WTC11 (cell line): ENCODE data around the gene CCDC87. TPM values are rescaled to one million over a fixed set of nuclear protein-coding genes. Genes with fewer than 3 reads are reported as not detected.

Experiments
- ATAC-seq: fragments of 200-7000 bp; cut with Tn5 transposase; 2 replicates; pipeline ENCODE4 v1.10.0; 2021; ENCODE audit warnings: mild to moderate bottlenecking, moderate library complexity
- CTCF ChIA-PET: fragments of 300-600 bp; sonication (Branson Sonifier 250); formaldehyde crosslinking; loops from one replicate; lab custom pipeline; 2021; ENCODE audit warnings: antibody characterized with exemption; lab: Charles Lee
- POLR2A ChIA-PET: fragments of 350-600 bp; sonication (Branson Sonifier 250); formaldehyde crosslinking; loops from one replicate; lab custom pipeline; 2021; ENCODE audit warnings: antibody characterized with exemption; lab: Charles Lee
- DNase-seq: peaks from one replicate; pipeline ENCODE4 v3.0.0; 2021; ENCODE audit warnings: low spot score
- H3K27ac Mint-ChIP-seq: 2 replicates; pipeline ENCODE4 v1.8.0; 2021; ENCODE audit warnings: mixed read lengths
- H3K27me3 Mint-ChIP-seq: 2 replicates; pipeline ENCODE4 v1.8.0; 2021; ENCODE audit warnings: low read depth, mild to moderate bottlenecking, moderate library complexity, mixed read lengths
- H3K36me3 Mint-ChIP-seq: 2 replicates; pipeline ENCODE4 v1.8.0; 2021; ENCODE audit warnings: mixed read lengths
- H3K4me1 Mint-ChIP-seq: 2 replicates; pipeline ENCODE4 v1.8.0; 2022; ENCODE audit warnings: mixed read lengths
- H3K4me3 Mint-ChIP-seq: 2 replicates; pipeline ENCODE4 v1.8.0; 2021; ENCODE audit warnings: mild to moderate bottlenecking, moderate library complexity, mixed read lengths
- H3K9me3 Mint-ChIP-seq: 2 replicates; pipeline ENCODE4 v1.8.0; 2021; ENCODE audit warnings: mixed read lengths
- CDX4 ChIP-seq: fragments of 250-450 bp; sonication (Bioruptor Pico); IDR thresholded peaks from 2 replicates; pipeline ENCODE4 v1.9.0; 2021; ENCODE audit warnings: moderate library complexity, mild to moderate bottlenecking, inconsistent platforms, borderline replicate concordance
- CREB1 ChIP-seq: sonication (generic); formaldehyde crosslinking; IDR thresholded peaks from 2 replicates; pipeline ENCODE4 v1.8.0; 2023; ENCODE audit warnings: mild to moderate bottlenecking, missing genetic modification reagents
- E2F1 ChIP-seq: sonication (generic); formaldehyde crosslinking; IDR thresholded peaks from 2 replicates; pipeline ENCODE4 v1.8.0; 2022; ENCODE audit warnings: mild to moderate bottlenecking, missing genetic modification reagents
- ESRRA ChIP-seq: sonication (generic); formaldehyde crosslinking; IDR thresholded peaks from 2 replicates; pipeline ENCODE4 v1.8.1; 2022; ENCODE audit warnings: mild to moderate bottlenecking, missing genetic modification reagents, borderline replicate concordance
- GABPB1 ChIP-seq: sonication (generic); formaldehyde crosslinking; IDR thresholded peaks from 2 replicates; pipeline ENCODE4 v1.8.1; 2023; ENCODE audit warnings: mild to moderate bottlenecking, missing genetic modification reagents
- MLX ChIP-seq: sonication (generic); formaldehyde crosslinking; IDR thresholded peaks from 2 replicates; pipeline ENCODE4 v1.8.1; 2023; ENCODE audit warnings: mild to moderate bottlenecking, missing genetic modification reagents, moderate library complexity
- NFE2L1 ChIP-seq: sonication (generic); formaldehyde crosslinking; IDR thresholded peaks from 2 replicates; pipeline ENCODE4 v1.8.1; 2023; ENCODE audit warnings: missing genetic modification reagents
- RELA ChIP-seq: sonication (generic); formaldehyde crosslinking; IDR thresholded peaks from 2 replicates; pipeline ENCODE4 v1.8.1; 2022; ENCODE audit warnings: missing genetic modification reagents, mild to moderate bottlenecking, borderline replicate concordance
- SMAD3 ChIP-seq: sonication (generic); formaldehyde crosslinking; IDR thresholded peaks from 2 replicates; pipeline ENCODE4 v1.8.0; 2022; ENCODE audit warnings: missing genetic modification reagents, mild to moderate bottlenecking, borderline replicate concordance
- SP1 ChIP-seq: sonication (generic); formaldehyde crosslinking; conservative IDR thresholded peaks from 2 replicates; pipeline ENCODE4 v1.8.1; 2022; ENCODE audit warnings: missing genetic modification reagents
- ZNF232 ChIP-seq: sonication (generic); formaldehyde crosslinking; IDR thresholded peaks from 2 replicates; pipeline ENCODE4 v1.8.0; 2022; ENCODE audit warnings: mild to moderate bottlenecking, missing genetic modification reagents
- total RNA-seq: library from RNA; stranded (reverse); gene quantifications from 3 replicates; pipeline ENCODE4 v1.2.3, GENCODE V29; 2021
- TF ChIP-seq, protein P1 (sequence below): sonication (generic); formaldehyde crosslinking; IDR thresholded peaks from 2 replicates; pipeline ENCODE4 v1.8.0; 2023; ENCODE audit warnings: missing genetic modification reagents
- TF ChIP-seq, protein P2 (sequence below): sonication (generic); formaldehyde crosslinking; IDR thresholded peaks from 2 replicates; pipeline ENCODE4 v1.8.0; 2022; ENCODE audit warnings: missing genetic modification reagents
- TF ChIP-seq, protein P3 (sequence below): sonication (generic); formaldehyde crosslinking; conservative IDR thresholded peaks from 2 replicates; pipeline ENCODE4 v1.8.1; 2023; ENCODE audit warnings: mild to moderate bottlenecking, low read depth, missing genetic modification reagents, moderate library complexity
- TF ChIP-seq, protein P4 (sequence below): sonication (generic); formaldehyde crosslinking; IDR thresholded peaks from 2 replicates; pipeline ENCODE4 v1.8.0; 2022; ENCODE audit warnings: mild to moderate bottlenecking, missing genetic modification reagents
- TF ChIP-seq, protein P5 (sequence below): sonication (generic); formaldehyde crosslinking; IDR thresholded peaks from 2 replicates; pipeline ENCODE4 v1.8.1; 2023; ENCODE audit warnings: mild to moderate bottlenecking, moderate library complexity, missing genetic modification reagents
- TF ChIP-seq, protein P6 (sequence below): fragments of 250-450 bp; sonication (Bioruptor Pico); IDR thresholded peaks from 2 replicates; pipeline ENCODE4 v1.9.0; 2021; ENCODE audit warnings: mild to moderate bottlenecking

The CCDC87 gene
- total RNA-seq, 1 experiment from 2014 or later, result 0.85 TPM

GRCh38 chr11:66626382-66626781, 33.5 kb upstream of the CCDC87 start:
- CTCF ChIA-PET, result no interaction called here
- H3K4me1 Mint-ChIP-seq, result peaks cover 4% of the 10 kb centered on the region
- H3K4me3 Mint-ChIP-seq, result no peak overlapping the region
- H3K36me3 Mint-ChIP-seq, result peaks cover 78% of the 10 kb centered on the region
- H3K27ac Mint-ChIP-seq, result no peak overlapping the region
- DNase-seq (no peak), ATAC-seq (no peak)
- H3K9me3 Mint-ChIP-seq, result no peaks in the 10 kb centered on the region
- POLR2A ChIA-PET, result interaction anchor here (1.0 kb wide), 1 partner anchor 12 kb away, joined by 4 read pairs; the partner anchor contains the start of gene RBM4
- H3K27me3 Mint-ChIP-seq, result no peaks in the 10 kb centered on the region
- TF ChIP-seq, protein P1, sequence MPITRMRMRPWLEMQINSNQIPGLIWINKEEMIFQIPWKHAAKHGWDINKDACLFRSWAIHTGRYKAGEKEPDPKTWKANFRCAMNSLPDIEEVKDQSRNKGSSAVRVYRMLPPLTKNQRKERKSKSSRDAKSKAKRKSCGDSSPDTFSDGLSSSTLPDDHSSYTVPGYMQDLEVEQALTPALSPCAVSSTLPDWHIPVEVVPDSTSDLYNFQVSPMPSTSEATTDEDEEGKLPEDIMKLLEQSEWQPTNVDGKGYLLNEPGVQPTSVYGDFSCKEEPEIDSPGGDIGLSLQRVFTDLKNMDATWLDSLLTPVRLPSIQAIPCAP (CRISPR knock-in tag), result no peak
- TF ChIP-seq RELA (CRISPR knock-in tag), result no peak
- TF ChIP-seq SMAD3 (CRISPR knock-in tag), result no peak
- TF ChIP-seq CREB1, result no peak
- TF ChIP-seq MLX (CRISPR knock-in tag), result no peak

DNA sequence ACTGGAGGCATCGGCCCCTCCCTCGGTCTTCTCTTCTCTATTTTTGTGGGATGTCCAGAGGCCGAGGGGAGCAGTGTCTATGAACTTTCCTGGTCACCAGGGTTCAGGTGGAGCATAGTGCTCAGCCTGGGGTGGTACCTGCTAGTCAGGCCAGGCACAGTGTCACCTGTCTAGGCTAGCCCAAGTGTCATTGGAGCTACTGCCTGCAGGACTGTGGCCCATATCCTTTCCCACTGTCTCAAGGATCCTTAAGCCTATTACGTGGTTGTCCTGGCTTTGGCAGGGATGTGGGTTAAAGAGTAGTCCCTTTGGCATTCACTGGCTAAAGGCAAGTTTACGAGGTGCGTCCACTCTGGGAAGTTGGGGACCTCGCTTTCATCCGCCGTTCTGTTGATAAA, 32.9 kb upstream of the CCDC87 start:
- DNase-seq, result no peak
- Mint-ChIP-seq H3K4me3 (no peak overlapping the region), H3K4me1 (peaks cover 7% of the 10 kb centered on the region), H3K36me3 (peaks cover 78% of the 10 kb centered on the region), H3K27me3 (no peaks in the 10 kb centered on the region), H3K9me3 (no peaks in the 10 kb centered on the region), H3K27ac (no peak overlapping the region)
- ChIA-PET POLR2A (no interaction called here), CTCF (interaction anchor here (1.2 kb wide), 1 partner anchor 52 kb away, joined by 3 read pairs; the partner anchor contains the start of gene RBM4B)
- ATAC-seq, result no peak
- TF ChIP-seq, protein P2, sequence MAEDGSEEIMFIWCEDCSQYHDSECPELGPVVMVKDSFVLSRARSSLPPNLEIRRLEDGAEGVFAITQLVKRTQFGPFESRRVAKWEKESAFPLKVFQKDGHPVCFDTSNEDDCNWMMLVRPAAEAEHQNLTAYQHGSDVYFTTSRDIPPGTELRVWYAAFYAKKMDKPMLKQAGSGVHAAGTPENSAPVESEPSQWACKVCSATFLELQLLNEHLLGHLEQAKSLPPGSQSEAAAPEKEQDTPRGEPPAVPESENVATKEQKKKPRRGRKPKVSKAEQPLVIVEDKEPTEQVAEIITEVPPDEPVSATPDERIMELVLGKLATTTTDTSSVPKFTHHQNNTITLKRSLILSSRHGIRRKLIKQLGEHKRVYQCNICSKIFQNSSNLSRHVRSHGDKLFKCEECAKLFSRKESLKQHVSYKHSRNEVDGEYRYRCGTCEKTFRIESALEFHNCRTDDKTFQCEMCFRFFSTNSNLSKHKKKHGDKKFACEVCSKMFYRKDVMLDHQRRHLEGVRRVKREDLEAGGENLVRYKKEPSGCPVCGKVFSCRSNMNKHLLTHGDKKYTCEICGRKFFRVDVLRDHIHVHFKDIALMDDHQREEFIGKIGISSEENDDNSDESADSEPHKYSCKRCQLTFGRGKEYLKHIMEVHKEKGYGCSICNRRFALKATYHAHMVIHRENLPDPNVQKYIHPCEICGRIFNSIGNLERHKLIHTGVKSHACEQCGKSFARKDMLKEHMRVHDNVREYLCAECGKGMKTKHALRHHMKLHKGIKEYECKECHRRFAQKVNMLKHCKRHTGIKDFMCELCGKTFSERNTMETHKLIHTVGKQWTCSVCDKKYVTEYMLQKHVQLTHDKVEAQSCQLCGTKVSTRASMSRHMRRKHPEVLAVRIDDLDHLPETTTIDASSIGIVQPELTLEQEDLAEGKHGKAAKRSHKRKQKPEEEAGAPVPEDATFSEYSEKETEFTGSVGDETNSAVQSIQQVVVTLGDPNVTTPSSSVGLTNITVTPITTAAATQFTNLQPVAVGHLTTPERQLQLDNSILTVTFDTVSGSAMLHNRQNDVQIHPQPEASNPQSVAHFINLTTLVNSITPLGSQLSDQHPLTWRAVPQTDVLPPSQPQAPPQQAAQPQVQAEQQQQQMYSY (CRISPR knock-in tag), result no peak
- TF ChIP-seq, protein P3, sequence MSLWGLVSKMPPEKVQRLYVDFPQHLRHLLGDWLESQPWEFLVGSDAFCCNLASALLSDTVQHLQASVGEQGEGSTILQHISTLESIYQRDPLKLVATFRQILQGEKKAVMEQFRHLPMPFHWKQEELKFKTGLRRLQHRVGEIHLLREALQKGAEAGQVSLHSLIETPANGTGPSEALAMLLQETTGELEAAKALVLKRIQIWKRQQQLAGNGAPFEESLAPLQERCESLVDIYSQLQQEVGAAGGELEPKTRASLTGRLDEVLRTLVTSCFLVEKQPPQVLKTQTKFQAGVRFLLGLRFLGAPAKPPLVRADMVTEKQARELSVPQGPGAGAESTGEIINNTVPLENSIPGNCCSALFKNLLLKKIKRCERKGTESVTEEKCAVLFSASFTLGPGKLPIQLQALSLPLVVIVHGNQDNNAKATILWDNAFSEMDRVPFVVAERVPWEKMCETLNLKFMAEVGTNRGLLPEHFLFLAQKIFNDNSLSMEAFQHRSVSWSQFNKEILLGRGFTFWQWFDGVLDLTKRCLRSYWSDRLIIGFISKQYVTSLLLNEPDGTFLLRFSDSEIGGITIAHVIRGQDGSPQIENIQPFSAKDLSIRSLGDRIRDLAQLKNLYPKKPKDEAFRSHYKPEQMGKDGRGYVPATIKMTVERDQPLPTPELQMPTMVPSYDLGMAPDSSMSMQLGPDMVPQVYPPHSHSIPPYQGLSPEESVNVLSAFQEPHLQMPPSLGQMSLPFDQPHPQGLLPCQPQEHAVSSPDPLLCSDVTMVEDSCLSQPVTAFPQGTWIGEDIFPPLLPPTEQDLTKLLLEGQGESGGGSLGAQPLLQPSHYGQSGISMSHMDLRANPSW (CRISPR knock-in tag), result no peak
- no peak for TF ChIP-seq SP1 (CRISPR knock-in tag)
- no peak for TF ChIP-seq GABPB1 (CRISPR knock-in tag)
- TF ChIP-seq NFE2L1 (CRISPR knock-in tag), result no peak
- TF ChIP-seq, protein P4, sequence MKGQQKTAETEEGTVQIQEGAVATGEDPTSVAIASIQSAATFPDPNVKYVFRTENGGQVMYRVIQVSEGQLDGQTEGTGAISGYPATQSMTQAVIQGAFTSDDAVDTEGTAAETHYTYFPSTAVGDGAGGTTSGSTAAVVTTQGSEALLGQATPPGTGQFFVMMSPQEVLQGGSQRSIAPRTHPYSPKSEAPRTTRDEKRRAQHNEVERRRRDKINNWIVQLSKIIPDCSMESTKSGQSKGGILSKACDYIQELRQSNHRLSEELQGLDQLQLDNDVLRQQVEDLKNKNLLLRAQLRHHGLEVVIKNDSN, result no peak
- no peak for TF ChIP-seq CREB1
- TF ChIP-seq ZNF232 (CRISPR knock-in tag), result no peak
- no peak for TF ChIP-seq CDX4 (CRISPR knock-in tag)
- no peak for TF ChIP-seq ESRRA (CRISPR knock-in tag)
- TF ChIP-seq, protein P5, sequence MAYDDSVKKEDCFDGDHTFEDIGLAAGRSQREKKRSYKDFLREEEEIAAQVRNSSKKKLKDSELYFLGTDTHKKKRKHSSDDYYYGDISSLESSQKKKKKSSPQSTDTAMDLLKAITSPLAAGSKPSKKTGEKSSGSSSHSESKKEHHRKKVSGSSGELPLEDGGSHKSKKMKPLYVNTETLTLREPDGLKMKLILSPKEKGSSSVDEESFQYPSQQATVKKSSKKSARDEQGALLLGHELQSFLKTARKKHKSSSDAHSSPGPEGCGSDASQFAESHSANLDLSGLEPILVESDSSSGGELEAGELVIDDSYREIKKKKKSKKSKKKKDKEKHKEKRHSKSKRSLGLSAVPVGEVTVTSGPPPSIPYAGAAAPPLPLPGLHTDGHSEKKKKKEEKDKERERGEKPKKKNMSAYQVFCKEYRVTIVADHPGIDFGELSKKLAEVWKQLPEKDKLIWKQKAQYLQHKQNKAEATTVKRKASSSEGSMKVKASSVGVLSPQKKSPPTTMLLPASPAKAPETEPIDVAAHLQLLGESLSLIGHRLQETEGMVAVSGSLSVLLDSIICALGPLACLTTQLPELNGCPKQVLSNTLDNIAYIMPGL, result no peak
- TF ChIP-seq E2F1 (CRISPR knock-in tag), result no peak
- TF ChIP-seq, protein P6, sequence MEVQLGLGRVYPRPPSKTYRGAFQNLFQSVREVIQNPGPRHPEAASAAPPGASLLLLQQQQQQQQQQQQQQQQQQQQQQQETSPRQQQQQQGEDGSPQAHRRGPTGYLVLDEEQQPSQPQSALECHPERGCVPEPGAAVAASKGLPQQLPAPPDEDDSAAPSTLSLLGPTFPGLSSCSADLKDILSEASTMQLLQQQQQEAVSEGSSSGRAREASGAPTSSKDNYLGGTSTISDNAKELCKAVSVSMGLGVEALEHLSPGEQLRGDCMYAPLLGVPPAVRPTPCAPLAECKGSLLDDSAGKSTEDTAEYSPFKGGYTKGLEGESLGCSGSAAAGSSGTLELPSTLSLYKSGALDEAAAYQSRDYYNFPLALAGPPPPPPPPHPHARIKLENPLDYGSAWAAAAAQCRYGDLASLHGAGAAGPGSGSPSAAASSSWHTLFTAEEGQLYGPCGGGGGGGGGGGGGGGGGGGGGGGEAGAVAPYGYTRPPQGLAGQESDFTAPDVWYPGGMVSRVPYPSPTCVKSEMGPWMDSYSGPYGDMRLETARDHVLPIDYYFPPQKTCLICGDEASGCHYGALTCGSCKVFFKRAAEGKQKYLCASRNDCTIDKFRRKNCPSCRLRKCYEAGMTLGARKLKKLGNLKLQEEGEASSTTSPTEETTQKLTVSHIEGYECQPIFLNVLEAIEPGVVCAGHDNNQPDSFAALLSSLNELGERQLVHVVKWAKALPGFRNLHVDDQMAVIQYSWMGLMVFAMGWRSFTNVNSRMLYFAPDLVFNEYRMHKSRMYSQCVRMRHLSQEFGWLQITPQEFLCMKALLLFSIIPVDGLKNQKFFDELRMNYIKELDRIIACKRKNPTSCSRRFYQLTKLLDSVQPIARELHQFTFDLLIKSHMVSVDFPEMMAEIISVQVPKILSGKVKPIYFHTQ, result no peak
